ENCODE measurements around the gene ITFG2.

DNA sequence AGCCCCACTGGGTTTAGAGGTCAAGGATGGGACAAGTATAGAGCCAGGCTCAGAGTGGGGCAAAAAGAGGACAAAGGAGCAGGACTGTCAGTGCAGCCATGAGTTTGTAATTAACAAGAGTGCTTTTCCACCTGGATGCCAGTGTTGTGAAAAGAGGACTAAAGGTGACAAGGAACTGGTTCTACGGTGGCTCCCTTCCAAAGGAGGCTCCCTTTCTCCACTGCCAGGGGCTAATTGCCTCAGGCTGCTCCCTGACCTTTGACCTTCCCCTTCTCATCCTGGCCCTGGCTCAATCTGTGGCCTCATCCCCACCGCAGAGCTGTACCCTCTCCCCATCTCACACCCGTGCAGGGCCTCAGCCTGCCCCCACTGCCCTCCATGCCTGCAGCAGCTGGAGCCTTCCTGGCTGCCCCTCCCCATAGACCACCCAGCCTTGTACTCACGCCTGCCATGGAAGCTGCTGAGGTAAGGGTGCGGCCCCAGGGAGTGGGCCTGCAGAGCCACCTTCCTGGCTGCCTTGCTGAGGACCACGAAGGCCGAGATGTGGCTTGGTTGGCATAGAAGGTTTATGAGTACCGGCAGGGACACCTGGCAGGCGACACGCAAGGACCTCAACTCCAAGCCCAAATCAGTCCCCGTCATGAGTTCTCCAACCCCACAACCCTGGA is 42.5 kb upstream of the ITFG2 start:
- TF ChIP-seq CTCF (conservative IDR thresholded peaks at IDR 0.05; ENCODE audit: low read depth, low read length) = no peak
- no peak for TF ChIP-seq EZH2 (IDR thresholded peaks at IDR 0.05; ENCODE audit: borderline replicate concordance, low read depth, low read length, poor library complexity, severe bottlenecking)
